ENCODE data around the gene GLI3. TPM values are rescaled to one million over a fixed set of nuclear protein-coding genes. Genes with fewer than 3 reads are reported as not detected.

GLI3 gene
- total RNA-seq, 1 donor from 2014 or later = 32.0 TPM

- H3K4me1 ChIP-seq = peaks cover 14% of the 10 kb centered on the region
- H3K4me2 ChIP-seq = no peak overlapping the region
- no peaks in the 10 kb centered on the region for H3K9me3 ChIP-seq (ENCODE audit: low read depth)
- peaks cover 37% of the 10 kb centered on the region for H3F3A ChIP-seq (ENCODE audit: low read depth)
- TF ChIP-seq CTCF (IDR thresholded peaks at IDR 0.05) = no peak
- no peak for TF ChIP-seq EZH2phosphoT487 (IDR thresholded peaks at IDR 0.05)
- TF ChIP-seq EZH2 (IDR thresholded peaks at IDR 0.05) = no peak
- no peak overlapping the region for H3K4me3 ChIP-seq
- H3K27ac ChIP-seq = no peak overlapping the region
- H3K9me3 Mint-ChIP-seq = no peaks in the 10 kb centered on the region
- peaks cover 98% of the 10 kb centered on the region for H3K79me2 ChIP-seq (ENCODE audit: low read depth)
- peaks cover 5% of the 10 kb centered on the region for H3K27me3 Mint-ChIP-seq (ENCODE audit: insufficient read depth, low read depth)
- H3K4me1 Mint-ChIP-seq = peaks cover 61% of the 10 kb centered on the region
- H3K36me3 ChIP-seq = no peaks in the 10 kb centered on the region
- H3K27me3 ChIP-seq = no peaks in the 10 kb centered on the region
- H3K9ac ChIP-seq = no peak overlapping the region
- H3K36me3 Mint-ChIP-seq = peaks cover 30% of the 10 kb centered on the region
- H3K4me3 Mint-ChIP-seq = no peak overlapping the region
- H4K20me1 ChIP-seq (ENCODE audit: low read depth) = peaks cover 100% of the 10 kb centered on the region
- DNase-seq (ENCODE audit: low spot score) = no peak
- H3K27ac Mint-ChIP-seq = peak overlapping the region; percentile 51
- no peak overlapping the region for H2AFZ ChIP-seq (replicated peaks)
Observed at GRCh38 chr7:42096268-42096667, 140.7 kb downstream of the GLI3 start.

- peaks cover 98% of the 10 kb centered on the region for H3K79me2 ChIP-seq (ENCODE audit: low read depth)
- no peak overlapping the region for H3K4me2 ChIP-seq
- TF ChIP-seq EZH2phosphoT487 (IDR thresholded peaks at IDR 0.05) = no peak
- TF ChIP-seq CTCF (IDR thresholded peaks at IDR 0.05) = no peak
- no peak for TF ChIP-seq EZH2 (IDR thresholded peaks at IDR 0.05)
- H3K4me3 ChIP-seq = no peak overlapping the region
- H3K9ac ChIP-seq = no peak overlapping the region
- peaks cover 30% of the 10 kb centered on the region for H3K36me3 Mint-ChIP-seq
- peaks cover 100% of the 10 kb centered on the region for H4K20me1 ChIP-seq (ENCODE audit: low read depth)
- no peaks in the 10 kb centered on the region for H3K9me3 ChIP-seq (ENCODE audit: low read depth)
- H3K27me3 Mint-ChIP-seq (ENCODE audit: insufficient read depth, low read depth) = peaks cover 3% of the 10 kb centered on the region
- H3K9me3 Mint-ChIP-seq = no peaks in the 10 kb centered on the region
- H3K4me1 ChIP-seq = peaks cover 18% of the 10 kb centered on the region
- peak overlapping the region; percentile 51 for H3K27ac Mint-ChIP-seq
- no peak overlapping the region for H3K27ac ChIP-seq
- H3F3A ChIP-seq (ENCODE audit: low read depth) = peaks cover 42% of the 10 kb centered on the region
- no peaks in the 10 kb centered on the region for H3K36me3 ChIP-seq
- no peaks in the 10 kb centered on the region for H3K27me3 ChIP-seq
- no peak for DNase-seq (ENCODE audit: low spot score)
- H3K4me3 Mint-ChIP-seq = peak overlapping the region; percentile 21
- H3K4me1 Mint-ChIP-seq = peaks cover 66% of the 10 kb centered on the region
- no peak overlapping the region for H2AFZ ChIP-seq (replicated peaks)
Observed at GRCh38 chr7:42095791-42096190, 141.2 kb downstream of the GLI3 start.

- H3K27me3 Mint-ChIP-seq (ENCODE audit: insufficient read depth, low read depth) = peaks cover 3% of the 10 kb centered on the region
- no peak overlapping the region for H3K4me3 ChIP-seq
- H3F3A ChIP-seq (ENCODE audit: low read depth) = peaks cover 52% of the 10 kb centered on the region
- H3K4me1 ChIP-seq = peaks cover 35% of the 10 kb centered on the region
- no peak overlapping the region for H2AFZ ChIP-seq (replicated peaks)
- H3K27ac ChIP-seq = no peak overlapping the region
- peaks cover 98% of the 10 kb centered on the region for H3K79me2 ChIP-seq (ENCODE audit: low read depth)
- H3K9me3 ChIP-seq (ENCODE audit: low read depth) = no peaks in the 10 kb centered on the region
- peaks cover 100% of the 10 kb centered on the region for H4K20me1 ChIP-seq (ENCODE audit: low read depth)
- H3K9ac ChIP-seq = no peak overlapping the region
- peaks cover 39% of the 10 kb centered on the region for H3K36me3 Mint-ChIP-seq
- H3K9me3 Mint-ChIP-seq = no peaks in the 10 kb centered on the region
- H3K4me3 Mint-ChIP-seq = no peak overlapping the region
- H3K27me3 ChIP-seq = no peaks in the 10 kb centered on the region
- TF ChIP-seq EZH2 (IDR thresholded peaks at IDR 0.05) (no peak), EZH2phosphoT487 (IDR thresholded peaks at IDR 0.05) (no peak), CTCF (IDR thresholded peaks at IDR 0.05) (no peak)
- H3K27ac Mint-ChIP-seq = no peak overlapping the region
- H3K4me2 ChIP-seq = no peak overlapping the region
- no peaks in the 10 kb centered on the region for H3K36me3 ChIP-seq
- H3K4me1 Mint-ChIP-seq = peaks cover 79% of the 10 kb centered on the region
- no peak for DNase-seq (ENCODE audit: low spot score)
Observed at GRCh38 chr7:42093349-42093905, 143.6 kb downstream of the GLI3 start.

Data from neural progenitor cell (in vitro differentiated cells).